Endothelial cell (in vitro differentiated cells): ENCODE data around the gene SPHKAP. TPM values are rescaled to one million over a fixed set of nuclear protein-coding genes. Genes with fewer than 3 reads are reported as not detected.
A peak's percentile ranks its signal among the peaks of the same experiment; 100 is the strongest.

Source experiments
- DNase-seq: peaks from one replicate; pipeline ENCODE4 v3.0.0; 2021; ENCODE audit warnings: low spot score
- H3K27ac Mint-ChIP-seq: one replicate; pipeline ENCODE4 v1.8.0; 2021; ENCODE audit warnings: mixed read lengths, inconsistent platforms; ENCODE audit not compliant: unreplicated experiment
- H3K27me3 Mint-ChIP-seq: one replicate; pipeline ENCODE4 v1.8.0; 2021; ENCODE audit warnings: mild to moderate bottlenecking, moderate library complexity, mixed read lengths, inconsistent platforms; ENCODE audit not compliant: unreplicated experiment
- H3K36me3 Mint-ChIP-seq: one replicate; pipeline ENCODE4 v1.8.0; 2021; ENCODE audit warnings: mild to moderate bottlenecking, low read depth, mixed read lengths, inconsistent platforms; ENCODE audit not compliant: unreplicated experiment
- H3K4me1 Mint-ChIP-seq: one replicate; pipeline ENCODE4 v1.8.0; 2021; ENCODE audit warnings: mild to moderate bottlenecking, mixed read lengths, inconsistent platforms; ENCODE audit not compliant: unreplicated experiment
- H3K4me3 Mint-ChIP-seq: one replicate; pipeline ENCODE4 v1.8.0; 2021; ENCODE audit warnings: mild to moderate bottlenecking, mixed read lengths, inconsistent platforms; ENCODE audit not compliant: unreplicated experiment
- H3K9me3 Mint-ChIP-seq: one replicate; pipeline ENCODE4 v1.8.0; 2021; ENCODE audit warnings: mixed read lengths, inconsistent platforms; ENCODE audit not compliant: unreplicated experiment
- total RNA-seq: library from RNA; stranded (reverse); fragmentation: NEBNext Ultra II Directional; extraction: Animal tissue kit (Norgen Biotek cat#: 25700); gene quantifications from one replicate; pipeline ENCODE4 v1.2.1, GENCODE V29; 2021; ENCODE audit not compliant: unreplicated experiment
- TF ChIP-seq, protein P1 (sequence below): fragments of 200-600 bp; sonication (generic); IDR thresholded peaks from one replicate; pipeline ENCODE4 v1.5.0; 2021; ENCODE audit warnings: antibody characterized with exemption; ENCODE audit not compliant: unreplicated experiment

Gene SPHKAP
- total RNA-seq, 1 donor from 2014 or later = 0.05 TPM

DNA sequence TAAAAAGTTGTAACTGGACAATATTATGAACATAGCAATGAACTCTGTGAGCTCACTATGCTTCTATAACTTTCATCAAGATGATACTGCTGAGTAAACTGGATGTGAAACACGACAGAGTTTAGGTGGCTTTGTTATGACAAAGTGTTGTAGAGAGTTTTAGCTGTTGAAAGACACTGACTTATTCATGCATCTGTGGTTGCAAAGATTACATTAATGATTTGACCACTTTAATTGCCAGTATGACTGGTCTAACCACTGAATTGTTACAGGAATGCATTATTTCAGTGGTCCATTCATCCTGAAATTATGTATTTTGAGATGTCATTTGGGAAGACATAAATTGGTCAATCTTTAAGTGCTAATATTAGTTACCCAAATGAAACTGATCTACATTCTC, 117.9 kb downstream of the SPHKAP start:
- DNase-seq = no peak
- Mint-ChIP-seq H3K27ac (no peak overlapping the region), H3K36me3 (no peaks in the 10 kb centered on the region), H3K9me3 (no peaks in the 10 kb centered on the region), H3K27me3 (no peaks in the 10 kb centered on the region), H3K4me3 (no peak overlapping the region), H3K4me1 (peaks cover 3% of the 10 kb centered on the region)
- TF ChIP-seq, protein P1, sequence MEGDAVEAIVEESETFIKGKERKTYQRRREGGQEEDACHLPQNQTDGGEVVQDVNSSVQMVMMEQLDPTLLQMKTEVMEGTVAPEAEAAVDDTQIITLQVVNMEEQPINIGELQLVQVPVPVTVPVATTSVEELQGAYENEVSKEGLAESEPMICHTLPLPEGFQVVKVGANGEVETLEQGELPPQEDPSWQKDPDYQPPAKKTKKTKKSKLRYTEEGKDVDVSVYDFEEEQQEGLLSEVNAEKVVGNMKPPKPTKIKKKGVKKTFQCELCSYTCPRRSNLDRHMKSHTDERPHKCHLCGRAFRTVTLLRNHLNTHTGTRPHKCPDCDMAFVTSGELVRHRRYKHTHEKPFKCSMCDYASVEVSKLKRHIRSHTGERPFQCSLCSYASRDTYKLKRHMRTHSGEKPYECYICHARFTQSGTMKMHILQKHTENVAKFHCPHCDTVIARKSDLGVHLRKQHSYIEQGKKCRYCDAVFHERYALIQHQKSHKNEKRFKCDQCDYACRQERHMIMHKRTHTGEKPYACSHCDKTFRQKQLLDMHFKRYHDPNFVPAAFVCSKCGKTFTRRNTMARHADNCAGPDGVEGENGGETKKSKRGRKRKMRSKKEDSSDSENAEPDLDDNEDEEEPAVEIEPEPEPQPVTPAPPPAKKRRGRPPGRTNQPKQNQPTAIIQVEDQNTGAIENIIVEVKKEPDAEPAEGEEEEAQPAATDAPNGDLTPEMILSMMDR = no peak

DNA sequence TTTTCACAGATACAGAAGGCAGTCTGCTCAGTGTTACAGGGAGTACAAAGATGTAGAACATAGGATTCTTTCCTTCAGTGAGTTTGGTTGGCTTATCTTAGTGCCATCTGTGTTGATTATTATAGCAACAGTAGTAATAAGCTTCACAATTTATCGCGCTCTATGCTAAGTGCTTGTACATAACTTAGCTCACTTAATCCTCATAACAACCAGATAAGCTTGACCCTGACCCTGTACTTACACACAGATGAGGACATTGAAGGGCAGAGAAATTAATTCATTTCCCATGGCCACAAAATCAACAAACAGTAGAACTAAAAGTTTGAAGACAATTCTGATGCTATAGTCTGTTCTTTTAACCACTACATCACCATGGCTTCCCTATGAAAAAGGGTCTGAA, 121.8 kb downstream of the SPHKAP start:
- H3K36me3 Mint-ChIP-seq = no peaks in the 10 kb centered on the region
- no peak overlapping the region for H3K4me3 Mint-ChIP-seq
- H3K27ac Mint-ChIP-seq = no peak overlapping the region
- peaks cover 3% of the 10 kb centered on the region for H3K4me1 Mint-ChIP-seq
- no peaks in the 10 kb centered on the region for H3K9me3 Mint-ChIP-seq
- no peak for DNase-seq
- H3K27me3 Mint-ChIP-seq = no peaks in the 10 kb centered on the region
- TF ChIP-seq, protein P1 = no peak

DNA sequence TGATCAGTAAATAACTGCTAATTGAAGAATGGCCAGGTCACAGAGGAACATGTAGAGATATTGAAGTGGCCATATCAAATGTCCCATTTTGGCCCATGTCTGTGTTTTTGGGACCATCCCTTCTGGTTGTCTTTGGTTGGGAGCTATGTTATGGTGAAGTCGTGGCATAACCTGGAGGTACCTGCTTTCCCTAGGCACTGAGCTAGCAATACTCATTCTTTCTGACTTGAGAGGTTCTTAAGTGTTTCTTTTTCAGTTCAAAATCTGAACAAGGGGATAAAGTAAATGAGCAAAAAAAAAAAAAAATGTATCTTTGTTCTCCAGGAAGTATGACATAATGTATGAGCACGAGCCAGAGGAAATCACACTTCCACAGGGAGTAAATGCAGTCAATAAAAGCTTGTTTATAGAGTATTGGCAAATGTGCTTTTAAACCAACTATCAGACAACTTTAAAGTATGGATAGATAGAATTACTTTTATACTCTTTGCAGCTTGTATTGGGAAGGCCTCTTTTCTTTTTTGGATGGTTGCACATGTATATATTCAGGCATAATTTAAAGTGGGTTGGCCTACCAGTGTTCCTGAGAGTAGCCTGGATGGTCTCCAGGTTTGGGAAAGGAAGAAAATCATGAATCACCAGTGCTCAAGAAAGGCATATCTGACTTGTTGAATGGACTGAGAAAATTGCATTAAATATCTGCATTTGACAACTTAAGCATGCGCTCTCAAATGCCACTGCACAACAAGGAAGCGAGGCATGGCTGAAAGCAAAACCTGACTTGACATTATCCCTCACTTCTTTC, 125.0 kb downstream of the SPHKAP start:
- H3K4me1 Mint-ChIP-seq = no peaks in the 10 kb centered on the region
- H3K9me3 Mint-ChIP-seq = no peaks in the 10 kb centered on the region
- DNase-seq = no peak
- TF ChIP-seq, protein P1 = no peak
- H3K4me3 Mint-ChIP-seq = no peak overlapping the region
- H3K36me3 Mint-ChIP-seq = no peaks in the 10 kb centered on the region
- H3K27ac Mint-ChIP-seq = no peak overlapping the region
- H3K27me3 Mint-ChIP-seq = no peaks in the 10 kb centered on the region

DNA sequence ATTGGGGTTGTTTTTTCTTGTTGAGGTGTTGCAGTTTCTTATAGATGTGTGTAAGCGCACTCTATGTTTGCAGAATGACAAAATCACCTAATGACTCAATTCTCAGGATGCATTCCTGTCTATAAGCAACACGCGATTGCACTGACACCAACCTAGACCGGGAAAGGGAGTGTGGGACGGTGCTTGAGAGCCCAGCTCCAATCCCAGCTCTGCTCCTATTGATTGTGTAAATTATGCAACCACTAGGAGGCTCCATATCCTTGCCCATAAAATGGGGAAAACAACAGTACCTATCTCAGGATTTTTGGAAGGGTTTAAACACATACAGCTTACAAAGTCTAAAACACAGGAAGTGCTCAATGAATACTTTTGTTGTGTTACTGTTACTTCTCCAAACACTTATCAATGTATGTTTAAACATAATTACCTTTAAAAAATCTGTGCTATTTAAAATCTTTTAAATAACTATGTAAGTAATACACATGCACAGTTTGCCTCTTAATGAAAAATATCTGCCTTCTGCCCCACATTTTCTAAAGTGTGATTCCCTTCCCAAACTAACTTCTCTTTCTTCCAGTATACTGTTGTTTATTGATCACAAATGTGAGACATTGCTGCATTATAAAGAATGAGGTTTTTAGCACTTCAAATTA, 132.5 kb downstream of the SPHKAP start:
- H3K4me3 Mint-ChIP-seq = no peak overlapping the region
- H3K9me3 Mint-ChIP-seq = no peaks in the 10 kb centered on the region
- TF ChIP-seq, protein P1 = peak; percentile 57
- H3K4me1 Mint-ChIP-seq = no peaks in the 10 kb centered on the region
- no peak overlapping the region for H3K27ac Mint-ChIP-seq
- H3K36me3 Mint-ChIP-seq = no peaks in the 10 kb centered on the region
- peak; percentile 23 for DNase-seq
- H3K27me3 Mint-ChIP-seq = peaks cover 1% of the 10 kb centered on the region

DNA sequence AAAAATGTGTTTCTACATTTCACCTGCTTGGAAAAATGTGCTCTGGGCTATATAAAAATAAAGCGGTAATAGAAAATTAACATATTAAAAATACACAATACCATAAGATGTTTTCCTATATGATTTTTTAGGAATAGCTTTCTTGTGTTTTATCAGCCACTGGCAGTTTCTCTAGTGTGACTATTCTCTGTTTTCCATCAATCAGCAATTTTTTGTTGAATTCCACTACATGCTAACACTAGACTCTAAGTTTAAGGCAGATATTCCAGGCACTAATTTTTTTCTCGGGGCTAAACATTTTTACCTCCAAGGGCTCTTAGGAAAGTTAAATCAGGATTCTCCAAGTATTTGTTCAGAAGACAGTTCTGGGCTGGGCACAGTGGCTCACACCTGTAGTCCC, 140.5 kb downstream of the SPHKAP start:
- no peaks in the 10 kb centered on the region for H3K36me3 Mint-ChIP-seq
- no peak overlapping the region for H3K27ac Mint-ChIP-seq
- TF ChIP-seq, protein P1 = no peak
- no peaks in the 10 kb centered on the region for H3K27me3 Mint-ChIP-seq
- no peaks in the 10 kb centered on the region for H3K9me3 Mint-ChIP-seq
- DNase-seq = no peak
- H3K4me3 Mint-ChIP-seq = no peak overlapping the region
- no peaks in the 10 kb centered on the region for H3K4me1 Mint-ChIP-seq
